Stomach (tissue), 4 donors: ENCODE data around the gene CCDC106.

Experiments used
- POLR2A ChIP-seq, 4 donors: fragments of 450-650 bp; IDR thresholded peaks; one replicate each; pipeline ENCODE4 v1.6.1; 2016; ENCODE audit warnings: antibody characterized with exemption in 4 of 4, control low read depth in 2 of 4, mild to moderate bottlenecking in 1 of 4, moderate library complexity in 1 of 4
- TF ChIP-seq, protein P1 (sequence below), 7 experiments: fragments of 450-650 bp in 4 of 7; fragments of 200-600 bp in 3 of 7; sonication (generic) in 3 of 7; IDR thresholded peaks; one replicate each; pipeline ENCODE4 v1.5.1; 2016 to 2019; ENCODE audit warnings: antibody characterized with exemption in 7 of 7, control low read depth in 2 of 7, mild to moderate bottlenecking in 1 of 7

GRCh38 chr19:55678121-55678671, 30.2 kb downstream of the CCDC106 start:
- TF ChIP-seq, protein P1, sequence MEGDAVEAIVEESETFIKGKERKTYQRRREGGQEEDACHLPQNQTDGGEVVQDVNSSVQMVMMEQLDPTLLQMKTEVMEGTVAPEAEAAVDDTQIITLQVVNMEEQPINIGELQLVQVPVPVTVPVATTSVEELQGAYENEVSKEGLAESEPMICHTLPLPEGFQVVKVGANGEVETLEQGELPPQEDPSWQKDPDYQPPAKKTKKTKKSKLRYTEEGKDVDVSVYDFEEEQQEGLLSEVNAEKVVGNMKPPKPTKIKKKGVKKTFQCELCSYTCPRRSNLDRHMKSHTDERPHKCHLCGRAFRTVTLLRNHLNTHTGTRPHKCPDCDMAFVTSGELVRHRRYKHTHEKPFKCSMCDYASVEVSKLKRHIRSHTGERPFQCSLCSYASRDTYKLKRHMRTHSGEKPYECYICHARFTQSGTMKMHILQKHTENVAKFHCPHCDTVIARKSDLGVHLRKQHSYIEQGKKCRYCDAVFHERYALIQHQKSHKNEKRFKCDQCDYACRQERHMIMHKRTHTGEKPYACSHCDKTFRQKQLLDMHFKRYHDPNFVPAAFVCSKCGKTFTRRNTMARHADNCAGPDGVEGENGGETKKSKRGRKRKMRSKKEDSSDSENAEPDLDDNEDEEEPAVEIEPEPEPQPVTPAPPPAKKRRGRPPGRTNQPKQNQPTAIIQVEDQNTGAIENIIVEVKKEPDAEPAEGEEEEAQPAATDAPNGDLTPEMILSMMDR (IDR thresholded peaks at IDR 0.05) = no peak
- no peak for TF ChIP-seq POLR2A (IDR thresholded peaks at IDR 0.05)
